K562 (cell line): ENCODE measurements around the gene C10orf95. TPM values are rescaled to one million over a fixed set of nuclear protein-coding genes. Genes with fewer than 3 reads are reported as not detected.
A peak's percentile ranks its signal among the peaks of the same experiment; 100 is the strongest.

Experiments used
- CREB1 ChIP-seq, 2 experiments: sonication (generic) in 1 of 2; formaldehyde crosslinking in 1 of 2; IDR thresholded peaks; 2 replicates each; pipeline versions ENCODE4 v1.6.1 to v1.8.0; 2012 to 2022; ENCODE audit warnings: inconsistent platforms in 1 of 2, mild to moderate bottlenecking in 1 of 2, missing genetic modification reagents in 1 of 2, moderate library complexity in 1 of 2
- ETV1 ChIP-seq: fragments of 450-650 bp; conservative IDR thresholded peaks from 2 replicates; pipeline ENCODE4 v1.6.1; 2016; ENCODE audit warnings: missing genetic modification characterization, control low read depth, low read depth, missing compliant biosample characterization
- RBM22 ChIP-seq: fragments of 200-400 bp; formaldehyde crosslinking; IDR thresholded peaks from 2 replicates; pipeline ENCODE4 v1.6.1; 2018; ENCODE audit warnings: low read length, low read depth; ENCODE audit not compliant: poor library complexity, severe bottlenecking
- SIN3B ChIP-seq: fragments of 450-650 bp; IDR thresholded peaks from 2 replicates; pipeline ENCODE4 v1.6.1; 2017; ENCODE audit warnings: low read depth, mild to moderate bottlenecking, moderate library complexity
- SMAD4 ChIP-seq: fragments of 250-450 bp; sonication (Bioruptor Pico); conservative IDR thresholded peaks from 2 replicates; pipeline ENCODE4 v1.8.0; 2021; ENCODE audit warnings: inconsistent platforms, mild to moderate bottlenecking, moderate library complexity
- ZNF431 ChIP-seq: sonication (generic); formaldehyde crosslinking; IDR thresholded peaks from 2 replicates; pipeline ENCODE4 v1.8.0; 2022; ENCODE audit warnings: mild to moderate bottlenecking, missing genetic modification reagents
- ZNF77 ChIP-seq: fragments of 250-450 bp; sonication (Bioruptor Pico); IDR thresholded peaks from 2 replicates; pipeline ENCODE4 v1.5.0; 2020
- polyA plus RNA-seq, 8 experiments: library from polyadenylated mRNA; depleted of rRNA in 4 of 8; stranded (reverse) in 5 of 8; unstranded in 3 of 8; fragments of >200 nt; fragmentation: Nextera tagmentation in 2 of 8; fragmentation: Illumina TruSeq in 1 of 8; extraction: Ambion mirVana in 2 of 8; extraction: Trizol in 1 of 8; gene quantifications; 2 replicates each; pipeline versions ENCODE4 v1.2.1 to v1.2.3, GENCODE V29; 2011 to 2014; ENCODE audit warnings: inconsistent platforms in 1 of 8, missing spikeins in 1 of 8
- total RNA-seq, 7 experiments: library from RNA; depleted of rRNA in 6 of 7; stranded (reverse); fragments of >200 nt in 6 of 7; fragmentation: Illumina TruSeq in 2 of 7; extraction: Trizol in 2 of 7; gene quantifications; 2 replicates each; pipeline versions ENCODE4 v1.2.1 to v1.2.3, GENCODE V29; 2011 to 2021; ENCODE audit warnings: low replicate concordance in 1 of 7
- TF ChIP-seq, protein P1 (sequence below), 2 experiments: fragments of 450-650 bp in 1 of 2; IDR thresholded peaks; 2 replicates each; pipeline ENCODE4 v1.6.1; 2011 to 2017; ENCODE audit warnings: low read depth in 2 of 2, antibody characterized with exemption in 1 of 2, borderline replicate concordance in 1 of 2, low read length in 1 of 2, mild to moderate bottlenecking in 1 of 2, mixed read lengths in 1 of 2; ENCODE audit not compliant: control insufficient read depth in 1 of 2
- TF ChIP-seq, protein P2 (sequence below), 3 experiments: IDR thresholded peaks in 2 of 3; conservative IDR thresholded peaks in 1 of 3; 2 replicates each; pipeline ENCODE4 v1.5.1; 2011 to 2012; ENCODE audit warnings: low read length in 3 of 3, mild to moderate bottlenecking in 3 of 3, control low read depth in 2 of 3, improper control_type of control experiment in 1 of 3, inconsistent platforms in 1 of 3, low read depth in 1 of 3, mixed read lengths in 1 of 3, moderate library complexity in 1 of 3; ENCODE audit not compliant: insufficient read depth in 2 of 3
- TF ChIP-seq, protein P3 (sequence below): fragments of 450-650 bp; formaldehyde crosslinking; IDR thresholded peaks from 2 replicates; pipeline ENCODE4 v1.4.0; 2022; ENCODE audit warnings: mild to moderate bottlenecking, moderate library complexity
- TF ChIP-seq, protein P4 (sequence below): fragments of 250-450 bp; sonication (Bioruptor Pico); IDR thresholded peaks from 2 replicates; pipeline ENCODE4 v1.8.0; 2021; ENCODE audit warnings: borderline replicate concordance, mild to moderate bottlenecking, moderate library complexity; ENCODE audit not compliant: poor library complexity, severe bottlenecking
- TF ChIP-seq, protein P5 (sequence below): sonication (generic); formaldehyde crosslinking; IDR thresholded peaks from 2 replicates; pipeline ENCODE4 v1.5.0; 2020; ENCODE audit warnings: missing genetic modification reagents
- TF ChIP-seq, protein P6 (sequence below): sonication (generic); IDR thresholded peaks from 2 replicates; pipeline ENCODE4 v1.6.1; 2016
- TF ChIP-seq, protein P7 (sequence below): fragments of 450-650 bp; IDR thresholded peaks from 2 replicates; pipeline ENCODE4 v1.6.1; 2016

C10orf95 gene
- total and polyA plus RNA-seq, 9 of the 15 experiments (the other 6 are each of a cell fraction or from before 2014, with no cell fraction given) = 0.03 to 0.41 (median 0.17) TPM; not detected in 1

DNA sequence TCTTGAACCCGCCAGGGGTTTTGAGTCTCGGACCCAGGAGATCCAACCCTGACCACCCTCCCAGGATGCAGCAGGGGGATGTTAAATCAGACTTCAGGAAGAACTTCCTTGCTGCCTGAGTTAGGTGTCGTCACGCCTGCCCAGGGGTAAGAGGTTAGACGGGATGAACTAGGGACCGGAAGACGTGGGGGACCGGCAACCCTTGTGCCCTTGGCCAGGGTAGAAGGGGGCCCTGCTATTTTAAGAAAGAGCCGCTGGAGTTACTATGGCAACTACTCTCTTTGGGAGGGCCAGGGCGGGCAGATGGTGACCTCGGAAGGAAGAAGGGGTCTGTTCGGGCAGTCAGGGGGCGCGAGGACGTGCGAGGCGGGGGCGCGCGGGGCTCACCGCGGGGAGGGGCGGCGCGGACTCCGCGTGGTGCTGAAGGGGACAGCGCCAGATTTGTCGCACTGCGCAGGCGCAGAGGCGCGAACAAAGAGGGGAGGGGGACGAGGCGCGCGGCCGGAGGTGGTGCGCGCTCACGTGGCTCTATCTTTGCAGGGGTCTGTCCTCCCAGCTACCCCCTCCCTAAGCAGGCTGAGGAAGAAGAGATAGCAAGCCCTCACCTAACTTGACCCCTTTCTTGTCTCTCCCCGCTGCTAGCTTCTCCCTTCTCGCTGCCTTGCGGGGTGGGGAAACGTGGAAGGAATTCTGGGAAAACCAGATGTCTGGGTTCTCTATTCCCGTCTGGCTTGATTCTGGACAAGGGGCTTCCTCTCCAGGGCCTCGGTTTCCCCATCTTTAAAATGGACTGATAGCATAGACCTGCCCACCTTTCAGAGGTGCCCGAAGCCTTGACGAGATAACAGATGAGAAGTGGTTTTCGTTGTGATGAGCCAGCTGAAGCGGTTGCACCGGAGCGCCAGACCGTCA lies 31.8 kb downstream of the C10orf95 start (continued):
- TF ChIP-seq, protein P1, sequence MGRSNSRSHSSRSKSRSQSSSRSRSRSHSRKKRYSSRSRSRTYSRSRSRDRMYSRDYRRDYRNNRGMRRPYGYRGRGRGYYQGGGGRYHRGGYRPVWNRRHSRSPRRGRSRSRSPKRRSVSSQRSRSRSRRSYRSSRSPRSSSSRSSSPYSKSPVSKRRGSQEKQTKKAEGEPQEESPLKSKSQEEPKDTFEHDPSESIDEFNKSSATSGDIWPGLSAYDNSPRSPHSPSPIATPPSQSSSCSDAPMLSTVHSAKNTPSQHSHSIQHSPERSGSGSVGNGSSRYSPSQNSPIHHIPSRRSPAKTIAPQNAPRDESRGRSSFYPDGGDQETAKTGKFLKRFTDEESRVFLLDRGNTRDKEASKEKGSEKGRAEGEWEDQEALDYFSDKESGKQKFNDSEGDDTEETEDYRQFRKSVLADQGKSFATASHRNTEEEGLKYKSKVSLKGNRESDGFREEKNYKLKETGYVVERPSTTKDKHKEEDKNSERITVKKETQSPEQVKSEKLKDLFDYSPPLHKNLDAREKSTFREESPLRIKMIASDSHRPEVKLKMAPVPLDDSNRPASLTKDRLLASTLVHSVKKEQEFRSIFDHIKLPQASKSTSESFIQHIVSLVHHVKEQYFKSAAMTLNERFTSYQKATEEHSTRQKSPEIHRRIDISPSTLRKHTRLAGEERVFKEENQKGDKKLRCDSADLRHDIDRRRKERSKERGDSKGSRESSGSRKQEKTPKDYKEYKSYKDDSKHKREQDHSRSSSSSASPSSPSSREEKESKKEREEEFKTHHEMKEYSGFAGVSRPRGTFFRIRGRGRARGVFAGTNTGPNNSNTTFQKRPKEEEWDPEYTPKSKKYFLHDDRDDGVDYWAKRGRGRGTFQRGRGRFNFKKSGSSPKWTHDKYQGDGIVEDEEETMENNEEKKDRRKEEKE (IDR thresholded peaks at IDR 0.05; ENCODE audit: borderline replicate concordance in 1 of 2, control insufficient read depth in 1 of 2, low read depth in 2 of 2, low read length in 1 of 2) = no peak
- no peak for TF ChIP-seq RBM22
- TF ChIP-seq ETV1 (tag) = no peak
- no peak for TF ChIP-seq ZNF431
- TF ChIP-seq, protein P2, sequence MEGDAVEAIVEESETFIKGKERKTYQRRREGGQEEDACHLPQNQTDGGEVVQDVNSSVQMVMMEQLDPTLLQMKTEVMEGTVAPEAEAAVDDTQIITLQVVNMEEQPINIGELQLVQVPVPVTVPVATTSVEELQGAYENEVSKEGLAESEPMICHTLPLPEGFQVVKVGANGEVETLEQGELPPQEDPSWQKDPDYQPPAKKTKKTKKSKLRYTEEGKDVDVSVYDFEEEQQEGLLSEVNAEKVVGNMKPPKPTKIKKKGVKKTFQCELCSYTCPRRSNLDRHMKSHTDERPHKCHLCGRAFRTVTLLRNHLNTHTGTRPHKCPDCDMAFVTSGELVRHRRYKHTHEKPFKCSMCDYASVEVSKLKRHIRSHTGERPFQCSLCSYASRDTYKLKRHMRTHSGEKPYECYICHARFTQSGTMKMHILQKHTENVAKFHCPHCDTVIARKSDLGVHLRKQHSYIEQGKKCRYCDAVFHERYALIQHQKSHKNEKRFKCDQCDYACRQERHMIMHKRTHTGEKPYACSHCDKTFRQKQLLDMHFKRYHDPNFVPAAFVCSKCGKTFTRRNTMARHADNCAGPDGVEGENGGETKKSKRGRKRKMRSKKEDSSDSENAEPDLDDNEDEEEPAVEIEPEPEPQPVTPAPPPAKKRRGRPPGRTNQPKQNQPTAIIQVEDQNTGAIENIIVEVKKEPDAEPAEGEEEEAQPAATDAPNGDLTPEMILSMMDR (IDR thresholded peaks at IDR 0.05 in 2 of 3, conservative IDR thresholded peaks at IDR 0.05 in 1 of 3; ENCODE audit: insufficient read depth in 2 of 3, low read depth in 1 of 3, low read length in 3 of 3) = no peak
- TF ChIP-seq ZNF77 (CRISPR knock-in tag) = no peak
- TF ChIP-seq, protein P3, sequence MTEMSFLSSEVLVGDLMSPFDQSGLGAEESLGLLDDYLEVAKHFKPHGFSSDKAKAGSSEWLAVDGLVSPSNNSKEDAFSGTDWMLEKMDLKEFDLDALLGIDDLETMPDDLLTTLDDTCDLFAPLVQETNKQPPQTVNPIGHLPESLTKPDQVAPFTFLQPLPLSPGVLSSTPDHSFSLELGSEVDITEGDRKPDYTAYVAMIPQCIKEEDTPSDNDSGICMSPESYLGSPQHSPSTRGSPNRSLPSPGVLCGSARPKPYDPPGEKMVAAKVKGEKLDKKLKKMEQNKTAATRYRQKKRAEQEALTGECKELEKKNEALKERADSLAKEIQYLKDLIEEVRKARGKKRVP (CRISPR knock-in tag) = no peak
- TF ChIP-seq, protein P4, sequence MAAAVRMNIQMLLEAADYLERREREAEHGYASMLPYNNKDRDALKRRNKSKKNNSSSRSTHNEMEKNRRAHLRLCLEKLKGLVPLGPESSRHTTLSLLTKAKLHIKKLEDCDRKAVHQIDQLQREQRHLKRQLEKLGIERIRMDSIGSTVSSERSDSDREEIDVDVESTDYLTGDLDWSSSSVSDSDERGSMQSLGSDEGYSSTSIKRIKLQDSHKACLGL = no peak
- no peak for TF ChIP-seq CREB1 (IDR thresholded peaks at IDR 0.05)
- no peak; the same call in 1 of the 2 replicates for TF ChIP-seq CREB1 (CRISPR knock-in tag; IDR thresholded peaks at IDR 0.05)
- no peak for TF ChIP-seq SIN3B
- TF ChIP-seq, protein P5, sequence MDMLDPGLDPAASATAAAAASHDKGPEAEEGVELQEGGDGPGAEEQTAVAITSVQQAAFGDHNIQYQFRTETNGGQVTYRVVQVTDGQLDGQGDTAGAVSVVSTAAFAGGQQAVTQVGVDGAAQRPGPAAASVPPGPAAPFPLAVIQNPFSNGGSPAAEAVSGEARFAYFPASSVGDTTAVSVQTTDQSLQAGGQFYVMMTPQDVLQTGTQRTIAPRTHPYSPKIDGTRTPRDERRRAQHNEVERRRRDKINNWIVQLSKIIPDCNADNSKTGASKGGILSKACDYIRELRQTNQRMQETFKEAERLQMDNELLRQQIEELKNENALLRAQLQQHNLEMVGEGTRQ (CRISPR knock-in tag) = peak; percentile 24; the same call in 1 of the 2 replicates
- TF ChIP-seq, protein P6, sequence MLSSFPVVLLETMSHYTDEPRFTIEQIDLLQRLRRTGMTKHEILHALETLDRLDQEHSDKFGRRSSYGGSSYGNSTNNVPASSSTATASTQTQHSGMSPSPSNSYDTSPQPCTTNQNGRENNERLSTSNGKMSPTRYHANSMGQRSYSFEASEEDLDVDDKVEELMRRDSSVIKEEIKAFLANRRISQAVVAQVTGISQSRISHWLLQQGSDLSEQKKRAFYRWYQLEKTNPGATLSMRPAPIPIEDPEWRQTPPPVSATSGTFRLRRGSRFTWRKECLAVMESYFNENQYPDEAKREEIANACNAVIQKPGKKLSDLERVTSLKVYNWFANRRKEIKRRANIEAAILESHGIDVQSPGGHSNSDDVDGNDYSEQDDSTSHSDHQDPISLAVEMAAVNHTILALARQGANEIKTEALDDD = no peak
- TF ChIP-seq SMAD4 (CRISPR knock-in tag) = no peak
- TF ChIP-seq, protein P7, sequence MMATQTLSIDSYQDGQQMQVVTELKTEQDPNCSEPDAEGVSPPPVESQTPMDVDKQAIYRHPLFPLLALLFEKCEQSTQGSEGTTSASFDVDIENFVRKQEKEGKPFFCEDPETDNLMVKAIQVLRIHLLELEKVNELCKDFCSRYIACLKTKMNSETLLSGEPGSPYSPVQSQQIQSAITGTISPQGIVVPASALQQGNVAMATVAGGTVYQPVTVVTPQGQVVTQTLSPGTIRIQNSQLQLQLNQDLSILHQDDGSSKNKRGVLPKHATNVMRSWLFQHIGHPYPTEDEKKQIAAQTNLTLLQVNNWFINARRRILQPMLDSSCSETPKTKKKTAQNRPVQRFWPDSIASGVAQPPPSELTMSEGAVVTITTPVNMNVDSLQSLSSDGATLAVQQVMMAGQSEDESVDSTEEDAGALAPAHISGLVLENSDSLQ = no peak
